Measurements from ENCODE around the gene CYFIP2. TPM values are rescaled to one million over a fixed set of nuclear protein-coding genes. Genes with fewer than 3 reads are reported as not detected.

Gene CYFIP2
- total and polyA plus RNA-seq, 10 of the 15 experiments (the other 5 are each of a cell fraction or from before 2014, with no cell fraction given) = 43.4 to 173 (median 96.0) TPM

DNA sequence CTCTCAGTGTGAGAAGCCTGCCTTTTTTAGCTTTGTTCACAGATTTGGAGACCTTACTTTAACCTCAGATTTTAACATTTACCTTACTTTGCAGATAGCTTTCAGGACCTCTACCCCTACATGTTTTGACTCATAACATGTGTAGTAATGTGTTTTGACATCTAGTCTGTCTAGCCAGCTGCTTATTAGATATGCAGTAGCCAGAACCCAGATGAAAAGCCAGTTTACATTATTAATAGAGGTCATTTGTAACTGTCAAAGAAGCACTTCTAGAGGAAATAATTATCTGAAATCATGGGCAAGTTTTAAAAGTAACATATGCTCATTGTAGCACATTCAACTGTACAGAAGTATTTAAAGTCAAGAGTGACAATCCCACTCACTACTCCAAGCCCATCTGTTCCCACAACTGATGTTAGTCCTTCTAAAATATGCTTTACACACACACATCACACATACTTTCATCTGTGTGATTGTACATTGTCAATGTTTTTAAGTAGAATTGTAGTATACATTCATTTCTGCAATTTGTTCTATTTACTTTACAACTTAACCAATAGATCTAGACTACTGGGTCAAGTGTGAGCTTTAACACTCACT is 122.3 kb downstream of the CYFIP2 start:
- no TSS peak for BruUV-seq (replicated peaks)
- no peak for ATAC-seq

More for the DNA sequence above, 122.3 kb downstream of the CYFIP2 start:
- in situ Hi-C loops (cut with MboI) (no loop called here), intact Hi-C loops (cut with micrococcal nuclease; ENCODE audit: unreplicated experiment) (no loop called here)
- H3K4me3 ChIP-seq = no peak overlapping the region
- ChIA-PET SMC1A (ENCODE audit: uncharacterized antibody, unreplicated experiment) (no interaction called here), POLR2A (interaction anchor here (0.6 kb wide), 1 partner anchor 20 kb away, joined by 6 read pairs; no protein-coding TSS in a partner anchor), CTCF (interaction anchor here (0.9 kb wide), 1 partner anchor 18 kb away, joined by 3 read pairs; no protein-coding TSS in a partner anchor), RAD21 (ENCODE audit: unreplicated experiment) (interaction anchor here (1.0 to 1.4 kb wide), 2 partner anchors 9 to 355 kb away, joined by 3 read pairs; partner anchors contain the start of gene LSM11)
- no peaks in the 10 kb centered on the region for H3K4me1 ChIP-seq (ENCODE audit: control insufficient read depth, insufficient read depth, low read length)
- DNase-seq (ENCODE audit: low read depth, low spot score) = no peak
- no peak overlapping the region for H3K27ac ChIP-seq (ENCODE audit: control insufficient read depth, insufficient read depth)
- no peaks in the 10 kb centered on the region for H3K9me3 ChIP-seq (replicated peaks; ENCODE audit: control insufficient read depth, insufficient read depth, low read length)
- no peak for FAIRE-seq
- H4K20me1 ChIP-seq (ENCODE audit: control insufficient read depth, insufficient read depth) = no peaks in the 10 kb centered on the region
- no peak overlapping the region for H3K4me2 ChIP-seq (ENCODE audit: control insufficient read depth, insufficient read depth)
- no peak for TF ChIP-seq GATAD2B (conservative IDR thresholded peaks at IDR 0.05; ENCODE audit: low read depth)
- TF ChIP-seq SP1 (IDR thresholded peaks at IDR 0.05; ENCODE audit: low read depth, low read length) = no peak
- TF ChIP-seq CBX5 (IDR thresholded peaks at IDR 0.05; ENCODE audit: low read depth) = no peak
- TF ChIP-seq HDAC6 (IDR thresholded peaks at IDR 0.05; ENCODE audit: unreplicated experiment) = no peak
- no peak for TF ChIP-seq HDAC2 (IDR thresholded peaks at IDR 0.05)
- no peak for TF ChIP-seq POLR2AphosphoS2 (IDR thresholded peaks at IDR 0.05; ENCODE audit: low read depth, low read length)
- no peak for TF ChIP-seq RB1 (IDR thresholded peaks at IDR 0.05; ENCODE audit: borderline replicate concordance)
- no peak for TF ChIP-seq CREM (IDR thresholded peaks at IDR 0.05; ENCODE audit: low read depth)
- TF ChIP-seq YY1 (IDR thresholded peaks at IDR 0.05; ENCODE audit: low read depth, low read length) = no peak
- no peak for TF ChIP-seq SMAD1 (IDR thresholded peaks at IDR 0.05; ENCODE audit: low read depth, partially characterized antibody)
- TF ChIP-seq EGR1 (IDR thresholded peaks at IDR 0.05; ENCODE audit: borderline replicate concordance in 1 of 2, low read depth in 2 of 2, low read length in 2 of 2) = no peak
- TF ChIP-seq, protein P1, sequence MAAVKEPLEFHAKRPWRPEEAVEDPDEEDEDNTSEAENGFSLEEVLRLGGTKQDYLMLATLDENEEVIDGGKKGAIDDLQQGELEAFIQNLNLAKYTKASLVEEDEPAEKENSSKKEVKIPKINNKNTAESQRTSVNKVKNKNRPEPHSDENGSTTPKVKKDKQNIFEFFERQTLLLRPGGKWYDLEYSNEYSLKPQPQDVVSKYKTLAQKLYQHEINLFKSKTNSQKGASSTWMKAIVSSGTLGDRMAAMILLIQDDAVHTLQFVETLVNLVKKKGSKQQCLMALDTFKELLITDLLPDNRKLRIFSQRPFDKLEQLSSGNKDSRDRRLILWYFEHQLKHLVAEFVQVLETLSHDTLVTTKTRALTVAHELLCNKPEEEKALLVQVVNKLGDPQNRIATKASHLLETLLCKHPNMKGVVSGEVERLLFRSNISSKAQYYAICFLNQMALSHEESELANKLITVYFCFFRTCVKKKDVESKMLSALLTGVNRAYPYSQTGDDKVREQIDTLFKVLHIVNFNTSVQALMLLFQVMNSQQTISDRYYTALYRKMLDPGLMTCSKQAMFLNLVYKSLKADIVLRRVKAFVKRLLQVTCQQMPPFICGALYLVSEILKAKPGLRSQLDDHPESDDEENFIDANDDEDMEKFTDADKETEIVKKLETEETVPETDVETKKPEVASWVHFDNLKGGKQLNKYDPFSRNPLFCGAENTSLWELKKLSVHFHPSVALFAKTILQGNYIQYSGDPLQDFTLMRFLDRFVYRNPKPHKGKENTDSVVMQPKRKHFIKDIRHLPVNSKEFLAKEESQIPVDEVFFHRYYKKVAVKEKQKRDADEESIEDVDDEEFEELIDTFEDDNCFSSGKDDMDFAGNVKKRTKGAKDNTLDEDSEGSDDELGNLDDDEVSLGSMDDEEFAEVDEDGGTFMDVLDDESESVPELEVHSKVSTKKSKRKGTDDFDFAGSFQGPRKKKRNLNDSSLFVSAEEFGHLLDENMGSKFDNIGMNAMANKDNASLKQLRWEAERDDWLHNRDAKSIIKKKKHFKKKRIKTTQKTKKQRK (IDR thresholded peaks at IDR 0.05; ENCODE audit: low read depth, low read length) = no peak
- TF ChIP-seq YBX1 (IDR thresholded peaks at IDR 0.05) = no peak
- TF ChIP-seq POLR2A (IDR thresholded peaks at IDR 0.05; ENCODE audit: low read depth, low read length) = no peak
- TF ChIP-seq MXI1 (IDR thresholded peaks at IDR 0.05; ENCODE audit: low read depth, low read length) = no peak
- TF ChIP-seq FOS (IDR thresholded peaks at IDR 0.05; ENCODE audit: borderline replicate concordance, extremely low read depth, insufficient read length) = no peak
- TF ChIP-seq ZNF274 (IDR thresholded peaks at IDR 0.05; ENCODE audit: insufficient read depth, insufficient read length) = no peak
- no peak for TF ChIP-seq ATF7 (IDR thresholded peaks at IDR 0.05; ENCODE audit: low read depth)
- peaks cover 18 to 23% of the 10 kb centered on the region in 2 experiments for H3K36me3 ChIP-seq (ENCODE audit: control insufficient read depth in 2 of 2, insufficient read depth in 2 of 2, low read length in 1 of 2)
- H3K27me3 ChIP-seq (replicated peaks in 1 of 2; ENCODE audit: control insufficient read depth in 2 of 2, insufficient read depth in 2 of 2, low read length in 1 of 2) = no peaks in the 10 kb centered on the region
- no peaks in the 10 kb centered on the region for H3K79me2 ChIP-seq (ENCODE audit: control insufficient read depth, insufficient read depth, low read length)
- H2AFZ ChIP-seq (ENCODE audit: control insufficient read depth, low read depth, low read length) = no peak overlapping the region
- no peak overlapping the region for H3K9ac ChIP-seq (ENCODE audit: control insufficient read depth, insufficient read depth, low read length)
